ENCODE measurements around the gene TMEM247.

GRCh38 chr2:46493971-46494250 lies 14.5 kb downstream of the TMEM247 start:
- TF ChIP-seq TAF1 (IDR thresholded peaks at IDR 0.05; ENCODE audit: low read depth, low read length): no peak
- no peak for TF ChIP-seq POLR2A (IDR thresholded peaks at IDR 0.05; ENCODE audit: low read depth, low read length)
- no peak for TF ChIP-seq SPI1 (IDR thresholded peaks at IDR 0.05; ENCODE audit: low read depth, low read length)

Data from GM12891 (cell line).